Measurements from ENCODE around the gene ANXA7. TPM values are rescaled to one million over a fixed set of nuclear protein-coding genes. Genes with fewer than 3 reads are reported as not detected.

ANXA7 gene
- total and polyA plus RNA-seq, 8 donors, result 21.6 to 59.5 (median 45.4) TPM

GRCh38 chr10:73449113-73449512 is 35.3 kb upstream of the ANXA7 start:
- intact Hi-C loops (cut with DNase I), result no loop called here

DNA sequence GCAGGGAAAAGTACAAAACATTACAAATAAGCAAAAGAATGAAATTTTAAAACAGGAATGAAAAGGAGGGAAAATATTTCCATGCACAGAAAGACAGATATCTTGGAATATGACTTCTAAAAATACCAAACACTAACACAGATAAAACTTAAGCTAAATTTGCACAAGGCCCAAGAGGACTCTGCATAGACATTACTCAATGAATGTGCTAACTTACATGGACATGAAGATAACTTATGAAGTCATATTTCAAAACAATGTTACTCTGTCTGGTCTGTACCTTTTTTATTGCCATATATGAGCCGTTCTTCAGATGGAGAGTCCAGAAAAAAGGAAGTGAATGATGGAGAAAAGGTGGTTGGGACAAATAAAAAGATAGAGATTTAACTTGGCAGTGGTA is 34.5 kb upstream of the ANXA7 start:
- ATAC-seq (no peak), FAIRE-seq (no peak)
- 88 to 90% methylated on average over 1 of the region's 1 CpG for WGBS, 2 donors

More at GRCh38 chr10:73449113-73449512, 35.3 kb upstream of the ANXA7 start:
- ATAC-seq, result no peak
- no peaks in the 10 kb centered on the region for H3K4me1 ChIP-seq
- no peak for TF ChIP-seq CTCF (IDR thresholded peaks at IDR 0.05)
- H3K27ac ChIP-seq, result no peak overlapping the region
- H3K9me3 ChIP-seq, result no peaks in the 10 kb centered on the region
- peaks cover 0 to 10% (median 0%) of the 10 kb centered on the region in 3 donors for H3K36me3 ChIP-seq
- no peak overlapping the region for H3K4me3 ChIP-seq
- DNase-seq, result no peak
- FAIRE-seq, result no peak
- H3K27me3 ChIP-seq, result no peaks in the 10 kb centered on the region
- WGBS, 2 donors, result 76 to 79% methylated on average over 1 of the region's 1 CpG

GRCh38 chr10:73446926-73447325 is 33.1 kb upstream of the ANXA7 start:
- DNase-seq (no peak), FAIRE-seq (no peak), ATAC-seq (no peak)
- Histone ChIP-seq H3K4me1 (no peaks in the 10 kb centered on the region), H3K27ac (no peak overlapping the region), H3K9me3 (no peaks in the 10 kb centered on the region), H3K27me3 (no peaks in the 10 kb centered on the region), H3K4me3 (no peak overlapping the region), H3K36me3 (peaks cover 0 to 16% (median 0%) of the 10 kb centered on the region in 3 donors)
- no peak for TF ChIP-seq CTCF (IDR thresholded peaks at IDR 0.05)
- intact Hi-C loops (cut with DNase I), result no loop called here

More for the DNA sequence above, 34.5 kb upstream of the ANXA7 start:
- Histone ChIP-seq H3K27ac (no peak overlapping the region), H3K27me3 (no peaks in the 10 kb centered on the region), H3K4me1 (no peaks in the 10 kb centered on the region), H3K4me3 (no peak overlapping the region), H3K9me3 (no peaks in the 10 kb centered on the region), H3K36me3 (peaks cover 0 to 16% (median 0%) of the 10 kb centered on the region in 3 donors)
- intact Hi-C loops (cut with DNase I), result no loop called here
- no peak for DNase-seq
- TF ChIP-seq CTCF (IDR thresholded peaks at IDR 0.05), result no peak

DNA sequence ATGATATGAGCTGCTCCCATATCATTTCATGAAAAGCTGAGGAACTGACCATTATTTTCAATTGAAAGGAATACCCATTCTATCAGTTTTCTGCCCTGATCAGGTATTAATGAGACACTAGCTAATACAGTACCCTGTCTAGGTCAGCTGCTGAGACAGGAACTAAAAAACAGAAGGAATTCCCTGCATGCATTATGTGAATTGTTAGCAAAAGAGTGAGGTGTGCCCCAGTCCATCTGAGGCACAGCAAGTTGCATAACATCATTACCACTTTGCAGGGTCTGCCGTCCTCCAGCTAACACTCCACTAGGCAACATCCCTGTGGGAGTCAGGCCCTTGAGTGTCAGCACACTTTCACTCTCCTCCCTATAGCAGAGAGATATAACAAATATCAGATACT is 30.6 kb upstream of the ANXA7 start:
- H3K9me3 ChIP-seq, result no peaks in the 10 kb centered on the region
- no peak for ATAC-seq
- no peak for FAIRE-seq
- H3K27ac ChIP-seq, result no peak overlapping the region
- intact Hi-C loops (cut with DNase I), result no loop called here
- H3K4me1 ChIP-seq, result no peaks in the 10 kb centered on the region
- 95 to 97% methylated on average over 1 of the region's 1 CpG for WGBS, 2 donors
- no peak overlapping the region for H3K4me3 ChIP-seq
- H3K27me3 ChIP-seq, result no peaks in the 10 kb centered on the region
- DNase-seq, result no peak
- H3K36me3 ChIP-seq, result peaks cover 0 to 16% (median 0%) of the 10 kb centered on the region in 3 donors
- no peak for TF ChIP-seq CTCF (IDR thresholded peaks at IDR 0.05)

- 94 to 95% methylated on average over 1 of the region's 1 CpG for whole genome bisulfite sequencing, 2 donors
- no peak for DNase-seq
- no peak for TF ChIP-seq CTCF (IDR thresholded peaks at IDR 0.05)
- intact Hi-C loops (cut with DNase I), result no loop called here
- no peak for ATAC-seq
- no peak for FAIRE-seq
- Histone ChIP-seq H3K9me3 (no peaks in the 10 kb centered on the region), H3K27ac (no peak overlapping the region), H3K4me3 (no peak overlapping the region), H3K36me3 (peaks cover 0 to 11% (median 5%) of the 10 kb centered on the region in 3 donors), H3K4me1 (no peaks in the 10 kb centered on the region), H3K27me3 (no peaks in the 10 kb centered on the region)
These were observed 25.9 kb upstream of the ANXA7 start for GRCh38 chr10:73439605-73440312.

All from pancreas (tissue), 10 donors.